ENCODE data around the gene TMOD3. TPM values are rescaled to one million over a fixed set of nuclear protein-coding genes. Genes with fewer than 3 reads are reported as not detected.

The TMOD3 gene
- total and polyA plus RNA-seq, 2 donors (not counting 3 experiments of a cell fraction or from before 2014, with no cell fraction given), result 10.4 to 64.3 TPM

GRCh38 chr15:51888593-51889195, 59.2 kb downstream of the TMOD3 start:
- POLR2A ChIA-PET, result no interaction called here
- H3K9me3 ChIP-seq (replicated peaks; ENCODE audit: control insufficient read depth, insufficient read depth, low read length), result no peaks in the 10 kb centered on the region
- no peak overlapping the region for H3K9ac ChIP-seq (replicated peaks; ENCODE audit: extremely low read depth, insufficient read depth, low read length)
- no peaks in the 10 kb centered on the region for H3K9me1 ChIP-seq (replicated peaks; ENCODE audit: control insufficient read depth, extremely low read depth, insufficient read depth, low read length)
- H3K27ac ChIP-seq (ENCODE audit: insufficient read depth, low read depth, low read length), result no peak overlapping the region
- CTCF ChIA-PET, result interaction anchor here (0.6 to 2.8 kb wide), 34 partner anchors 8 to 339 kb away, joined by 3 to 55 read pairs (median 6); partner anchors contain the start of gene TMOD3
- no peak overlapping the region for H3K4me2 ChIP-seq (ENCODE audit: insufficient read depth, low read length)
- H3K36me3 ChIP-seq (ENCODE audit: control insufficient read depth in 2 of 2, extremely low read depth in 1 of 2, insufficient read depth in 2 of 2, low read length in 2 of 2), result peaks cover 0 to 5% of the 10 kb centered on the region in 2 experiments
- DNase-seq (ENCODE audit: low read depth, low spot score) (peak; percentile 43), FAIRE-seq (peak; percentile 91)
- H3K4me3 ChIP-seq (replicated peaks in 1 of 3; ENCODE audit: insufficient read depth in 1 of 3, low read depth in 1 of 3, low read length in 3 of 3), result no peak overlapping the region
- no peak overlapping the region for H2AFZ ChIP-seq (ENCODE audit: low read depth, low read length)
- H3K79me2 ChIP-seq (ENCODE audit: control insufficient read depth, insufficient read depth, low read length), result peaks cover 9% of the 10 kb centered on the region
- peaks cover 9% of the 10 kb centered on the region for H3K4me1 ChIP-seq (ENCODE audit: control insufficient read depth, extremely low read depth, insufficient read depth, low read length)
- no peaks in the 10 kb centered on the region for H3K27me3 ChIP-seq (ENCODE audit: control insufficient read depth in 2 of 2, insufficient read depth in 2 of 2, low read length in 2 of 2)
- no TSS peak for BruUV-seq (replicated peaks)
- TF ChIP-seq CTCF (IDR thresholded peaks at IDR 0.05; ENCODE audit: extremely low read depth in 1 of 2, insufficient read depth in 1 of 2, low read depth in 1 of 2, low read length in 2 of 2) (peak; percentile 44 to 48), MAX (IDR thresholded peaks at IDR 0.05; ENCODE audit: insufficient read depth, insufficient read length) (no peak)
- no peaks in the 10 kb centered on the region for H4K20me1 ChIP-seq (replicated peaks; ENCODE audit: control insufficient read depth, extremely low read depth, insufficient read depth, low read length)
- intact Hi-C loops (cut with micrococcal nuclease) (no loop called here), dilution Hi-C loops (cut with MboI; ENCODE audit: extremely low pct_ligation_motif_present, low sequenced_read_pairs) (no loop called here)

GRCh38 chr15:51889486-51889885, 60.0 kb downstream of the TMOD3 start:
- peaks cover 5% of the 10 kb centered on the region for H3K4me1 ChIP-seq (ENCODE audit: control insufficient read depth, extremely low read depth, insufficient read depth, low read length)
- no peak overlapping the region for H2AFZ ChIP-seq (ENCODE audit: low read depth, low read length)
- no peaks in the 10 kb centered on the region for H3K9me3 ChIP-seq (replicated peaks; ENCODE audit: control insufficient read depth, insufficient read depth, low read length)
- H3K27ac ChIP-seq (ENCODE audit: insufficient read depth, low read depth, low read length), result no peak overlapping the region
- no peak for DNase-seq (ENCODE audit: low read depth, low spot score)
- H3K4me3 ChIP-seq (replicated peaks in 1 of 3; ENCODE audit: insufficient read depth in 1 of 3, low read depth in 1 of 3, low read length in 3 of 3), result no peak overlapping the region
- no peak overlapping the region for H3K9ac ChIP-seq (replicated peaks; ENCODE audit: extremely low read depth, insufficient read depth, low read length)
- no peak for FAIRE-seq
- H3K79me2 ChIP-seq (ENCODE audit: control insufficient read depth, insufficient read depth, low read length), result peaks cover 3% of the 10 kb centered on the region
- H3K9me1 ChIP-seq (replicated peaks; ENCODE audit: control insufficient read depth, extremely low read depth, insufficient read depth, low read length), result no peaks in the 10 kb centered on the region
- H3K36me3 ChIP-seq (ENCODE audit: control insufficient read depth in 2 of 2, extremely low read depth in 1 of 2, insufficient read depth in 2 of 2, low read length in 2 of 2), result peaks cover 0 to 5% of the 10 kb centered on the region in 2 experiments
- H3K4me2 ChIP-seq (ENCODE audit: insufficient read depth, low read length), result no peak overlapping the region
- intact Hi-C loops (cut with micrococcal nuclease), result no loop called here
- BruUV-seq (replicated peaks), result no TSS peak
- H4K20me1 ChIP-seq (replicated peaks; ENCODE audit: control insufficient read depth, extremely low read depth, insufficient read depth, low read length), result no peaks in the 10 kb centered on the region
- no peaks in the 10 kb centered on the region for H3K27me3 ChIP-seq (ENCODE audit: control insufficient read depth in 2 of 2, insufficient read depth in 2 of 2, low read length in 2 of 2)
- CTCF ChIA-PET, result interaction anchor here (0.8 to 2.8 kb wide), 6 partner anchors 10 to 338 kb away, joined by 3 to 23 read pairs (median 8); no protein-coding TSS in a partner anchor
- dilution Hi-C loops (cut with MboI; ENCODE audit: extremely low pct_ligation_motif_present, low sequenced_read_pairs), result no loop called here
- POLR2A ChIA-PET, result interaction anchor here (0.7 kb wide), 1 partner anchor 48 kb away, joined by 3 read pairs; no protein-coding TSS in a partner anchor
- TF ChIP-seq POLR2A (IDR thresholded peaks at IDR 0.05; ENCODE audit: low read depth, low read length), result no peak
- TF ChIP-seq MAX (IDR thresholded peaks at IDR 0.05; ENCODE audit: insufficient read depth, insufficient read length), result no peak
- no peak for TF ChIP-seq FOS (IDR thresholded peaks at IDR 0.05; ENCODE audit: borderline replicate concordance, insufficient read depth, low read length)
- no peak for TF ChIP-seq MYC (IDR thresholded peaks at IDR 0.05; ENCODE audit: low read depth, low read length)
- TF ChIP-seq JUN (IDR thresholded peaks at IDR 0.05; ENCODE audit: borderline replicate concordance, insufficient read depth, insufficient read length, low read depth), result no peak
- TF ChIP-seq GATA2 (IDR thresholded peaks at IDR 0.05; ENCODE audit: insufficient read depth, insufficient read length, low read depth, low read length), result no peak
- TF ChIP-seq CTCF (IDR thresholded peaks at IDR 0.05; ENCODE audit: extremely low read depth in 1 of 2, insufficient read depth in 1 of 2, low read depth in 1 of 2, low read length in 2 of 2), result no peak
